Testis (tissue), 3 donors: ENCODE measurements around the gene S1PR5. TPM values are rescaled to one million over a fixed set of nuclear protein-coding genes. Genes with fewer than 3 reads are reported as not detected.
A peak's percentile ranks its signal among the peaks of the same experiment; 100 is the strongest.
"Not testable (repeated sequence)": the region's sequence is repeated elsewhere in the genome, so short reads cannot be mapped to it uniquely, and the experiment has no call there.

Experiments
- DNase-seq: peaks from one replicate; pipeline ENCODE4 v3.0.0-alpha.2; 2019
- H3K27ac ChIP-seq, 2 donors: fragments of 200-600 bp; sonication (generic); one replicate each; pipeline ENCODE4 v1.5.1; 2019
- H3K27me3 ChIP-seq: fragments of 200-600 bp; sonication (generic); one replicate; pipeline ENCODE4 v1.5.1; 2019
- H3K36me3 ChIP-seq: fragments of 200-600 bp; sonication (generic); one replicate; pipeline ENCODE4 v1.5.1; 2017; ENCODE audit warnings: low read depth; ENCODE audit errors: missing control alignments
- H3K4me1 ChIP-seq: fragments of 200-600 bp; sonication (generic); one replicate; pipeline ENCODE4 v1.5.1; 2019
- H3K4me3 ChIP-seq, 2 donors: fragments of 200-600 bp; sonication (generic); one replicate each; pipeline ENCODE4 v1.5.1; 2017 to 2019
- H3K9me3 ChIP-seq: fragments of 200-600 bp; sonication (generic); one replicate; pipeline ENCODE4 v1.5.1; 2017
- POLR2A ChIP-seq: fragments of 450-650 bp; IDR thresholded peaks from one replicate; pipeline ENCODE4 v1.6.1; 2017; ENCODE audit warnings: antibody characterized with exemption, mild to moderate bottlenecking, moderate library complexity
- WGBS, 2 donors: methylation state at CpG; one replicate each; pipeline ENCODE4 v1.1.5; 2018; 5-methylcytosine and 5-hydroxymethylcytosine counted together
- intact Hi-C: fragments of 100-400 bp; cut with DNase I; formaldehyde crosslinking; loops from one replicate; pipeline ENCODE4 v1.15.1; 2023; ENCODE audit warnings: low total_unique reads
- polyA plus RNA-seq: library from polyadenylated mRNA; stranded (reverse); fragments of 350-450 nt; fragmentation: Illumina TruSeq; extraction: RNeasy Lipid Tissue Mini Kit (QIAGEN cat#74804); gene quantifications from one replicate; pipeline ENCODE4 v1.2.3, GENCODE V29; 2014; ENCODE audit warnings: low read depth, low replicate concordance; ENCODE audit not compliant: insufficient read depth
- total RNA-seq, 2 donors: library from RNA; depleted of rRNA; stranded (reverse); fragments of >200 nt; gene quantifications; one replicate each; pipeline ENCODE4 v1.2.3, GENCODE V29; 2016
- TF ChIP-seq, protein P1 (sequence below), 3 experiments: fragments of 450-650 bp in 2 of 3; fragments of 200-600 bp in 1 of 3; sonication (generic) in 1 of 3; IDR thresholded peaks; one replicate each; pipeline ENCODE4 v1.5.1; 2016 to 2019; ENCODE audit warnings: antibody characterized with exemption in 3 of 3, mild to moderate bottlenecking in 2 of 3, moderate library complexity in 1 of 3

The S1PR5 gene
- total and polyA plus RNA-seq, 3 donors from 2014 or later, result 0.12 to 0.61 (median 0.31) TPM

DNA sequence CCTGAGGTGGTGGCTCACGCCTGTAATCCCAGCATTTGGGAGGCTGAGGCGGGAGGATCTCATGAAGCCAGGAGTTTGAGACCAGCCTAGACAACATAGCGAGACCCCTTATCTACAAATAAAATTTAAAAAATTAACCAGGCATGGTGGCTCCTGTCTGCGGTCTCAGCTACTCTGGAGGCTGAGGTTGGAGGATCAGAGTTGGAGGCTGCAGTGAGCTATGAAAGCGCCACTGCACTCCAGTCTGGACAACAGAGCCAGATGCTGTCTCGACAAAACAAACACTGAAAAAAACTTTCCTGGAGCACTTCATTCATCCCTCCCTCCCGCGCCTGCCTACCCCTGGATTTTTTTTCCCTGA lies 25.8 kb upstream of the S1PR5 start:
- 29 to 48% methylated on average over 8 of the region's 8 CpGs for WGBS, 2 donors
- no peak for DNase-seq
- Histone ChIP-seq H3K27ac (peak overlapping the region in 1 of 2 donors; percentile 92), H3K9me3 (no peaks in the 10 kb centered on the region), H3K4me3 (peak overlapping the region; percentile 91 to 97), H3K4me1 (peaks cover 10% of the 10 kb centered on the region), H3K27me3 (no peaks in the 10 kb centered on the region), H3K36me3 (no peaks in the 10 kb centered on the region)
- TF ChIP-seq, protein P1, sequence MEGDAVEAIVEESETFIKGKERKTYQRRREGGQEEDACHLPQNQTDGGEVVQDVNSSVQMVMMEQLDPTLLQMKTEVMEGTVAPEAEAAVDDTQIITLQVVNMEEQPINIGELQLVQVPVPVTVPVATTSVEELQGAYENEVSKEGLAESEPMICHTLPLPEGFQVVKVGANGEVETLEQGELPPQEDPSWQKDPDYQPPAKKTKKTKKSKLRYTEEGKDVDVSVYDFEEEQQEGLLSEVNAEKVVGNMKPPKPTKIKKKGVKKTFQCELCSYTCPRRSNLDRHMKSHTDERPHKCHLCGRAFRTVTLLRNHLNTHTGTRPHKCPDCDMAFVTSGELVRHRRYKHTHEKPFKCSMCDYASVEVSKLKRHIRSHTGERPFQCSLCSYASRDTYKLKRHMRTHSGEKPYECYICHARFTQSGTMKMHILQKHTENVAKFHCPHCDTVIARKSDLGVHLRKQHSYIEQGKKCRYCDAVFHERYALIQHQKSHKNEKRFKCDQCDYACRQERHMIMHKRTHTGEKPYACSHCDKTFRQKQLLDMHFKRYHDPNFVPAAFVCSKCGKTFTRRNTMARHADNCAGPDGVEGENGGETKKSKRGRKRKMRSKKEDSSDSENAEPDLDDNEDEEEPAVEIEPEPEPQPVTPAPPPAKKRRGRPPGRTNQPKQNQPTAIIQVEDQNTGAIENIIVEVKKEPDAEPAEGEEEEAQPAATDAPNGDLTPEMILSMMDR (IDR thresholded peaks at IDR 0.05), result no peak
- TF ChIP-seq POLR2A, result no peak
- intact Hi-C loops, result no loop called here

GRCh38 chr19:10539016-10539415 lies 21.8 kb upstream of the S1PR5 start:
- H3K4me1 ChIP-seq, H3K27ac ChIP-seq, intact Hi-C loops, DNase-seq, H3K36me3 ChIP-seq, H3K27me3 ChIP-seq, H3K9me3 ChIP-seq, H3K4me3 ChIP-seq: not testable (repeated sequence)
- WGBS, 2 donors, result 70 to 71% methylated on average over 9 of the region's 9 CpGs

DNA sequence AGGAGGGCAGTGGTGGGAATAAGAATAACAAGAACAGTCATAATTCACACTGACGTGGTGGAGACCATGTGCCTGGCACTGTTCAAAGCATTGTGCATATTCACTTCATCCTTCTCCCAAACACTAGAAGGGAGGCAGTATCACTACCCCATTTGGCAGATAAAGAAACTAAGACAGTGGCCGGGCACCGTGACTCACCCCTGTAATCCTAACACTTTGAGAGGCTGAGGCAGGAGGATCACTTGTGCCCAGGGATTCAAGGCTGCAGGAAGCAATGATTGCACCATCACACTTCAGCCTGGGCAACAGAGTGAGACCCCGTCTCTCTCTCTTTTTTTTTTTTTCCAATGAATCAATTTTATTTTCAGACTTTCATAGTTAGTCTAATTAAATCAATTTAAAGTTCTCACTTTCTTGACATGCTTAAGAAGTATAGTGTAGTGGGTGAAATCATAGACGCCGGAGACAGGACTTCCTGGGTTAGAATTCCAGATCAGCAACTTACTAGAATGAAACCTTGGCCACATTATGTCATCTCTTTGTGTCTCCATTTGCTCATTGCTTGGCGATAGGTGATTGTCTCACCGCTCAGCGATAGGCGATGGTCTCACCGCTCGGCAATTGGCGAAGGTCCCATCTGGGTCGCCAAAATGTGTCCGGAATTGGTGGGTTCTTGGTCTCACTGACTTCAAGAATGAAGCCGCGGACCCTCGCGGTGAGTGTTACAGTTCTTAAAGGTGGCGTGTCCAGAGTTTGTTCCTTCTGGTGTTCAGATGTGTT lies 21.1 kb upstream of the S1PR5 start:
- 76 to 82% methylated on average over 17 to 20 of the region's 20 CpGs for WGBS, 2 donors
- Histone ChIP-seq H3K36me3 (no peaks in the 10 kb centered on the region), H3K27ac (no peak overlapping the region), H3K4me3 (no peak overlapping the region), H3K4me1 (peaks cover 2% of the 10 kb centered on the region), H3K9me3 (no peaks in the 10 kb centered on the region), H3K27me3 (no peaks in the 10 kb centered on the region)
- no peak for TF ChIP-seq POLR2A
- TF ChIP-seq, protein P1 (IDR thresholded peaks at IDR 0.05), result no peak
- DNase-seq, result no peak
- intact Hi-C loops, result no loop called here

- Histone ChIP-seq H3K4me1 (no peaks in the 10 kb centered on the region), H3K27me3 (no peaks in the 10 kb centered on the region), H3K9me3 (no peaks in the 10 kb centered on the region), H3K4me3 (no peak overlapping the region), H3K27ac (no peak overlapping the region), H3K36me3 (no peaks in the 10 kb centered on the region)
- DNase-seq, result no peak
- intact Hi-C loops, result no loop called here
- TF ChIP-seq, protein P1 (IDR thresholded peaks at IDR 0.05), result no peak
- TF ChIP-seq POLR2A, result no peak
- 78 to 86% methylated on average over 11 of the region's 11 CpGs for WGBS, 2 donors
Observed at GRCh38 chr19:10537668-10538067, 20.4 kb upstream of the S1PR5 start.

- no peak overlapping the region for H3K4me3 ChIP-seq
- intact Hi-C loops, result no loop called here
- DNase-seq, result no peak
- TF ChIP-seq, protein P1 (IDR thresholded peaks at IDR 0.05), result no peak
- no peak for TF ChIP-seq POLR2A
- no peak overlapping the region for H3K27ac ChIP-seq
- no peaks in the 10 kb centered on the region for H3K4me1 ChIP-seq
- H3K9me3 ChIP-seq, result no peaks in the 10 kb centered on the region
- 74 to 82% methylated on average over 6 of the region's 6 CpGs for WGBS, 2 donors
- no peaks in the 10 kb centered on the region for H3K27me3 ChIP-seq
- H3K36me3 ChIP-seq, result no peaks in the 10 kb centered on the region
Observed at GRCh38 chr19:10535613-10536012, 18.4 kb upstream of the S1PR5 start.
